ENCODE data around the gene SNX8.
"Not testable (repeated sequence)": the region's sequence is repeated elsewhere in the genome, so short reads cannot be mapped to it uniquely, and the experiment has no call there.

SNX8 gene

DNA sequence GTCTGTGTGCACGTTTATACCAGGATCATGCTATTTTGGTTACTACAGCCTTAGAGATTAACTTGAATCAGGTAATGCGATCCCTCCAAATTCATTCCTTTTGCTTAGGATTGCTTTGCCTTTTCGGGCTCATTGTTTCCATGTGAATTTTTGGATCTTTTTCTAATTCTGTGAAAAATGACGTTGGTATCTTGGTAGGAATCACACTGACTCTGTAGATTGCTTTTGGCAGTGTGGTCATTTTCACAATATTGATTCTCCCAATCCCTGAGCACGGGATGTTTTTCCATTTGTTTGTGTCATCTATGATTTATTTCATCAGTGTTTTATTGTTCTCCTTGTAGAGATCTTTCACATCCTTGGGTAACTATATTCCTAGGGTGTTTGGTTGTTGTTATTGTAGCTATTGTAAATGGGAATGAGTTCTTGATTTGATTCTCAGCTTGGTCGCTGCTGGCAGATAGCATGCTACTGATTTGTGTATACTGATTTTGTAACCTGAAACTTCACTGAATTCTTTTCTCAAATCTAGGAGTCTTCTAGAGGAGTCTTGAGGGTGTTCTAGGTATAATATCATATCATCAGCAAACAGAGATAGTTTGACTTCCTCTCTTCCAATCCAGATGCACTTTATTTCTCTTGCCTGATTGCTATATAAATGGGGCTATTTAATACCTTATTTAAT is 18.2 kb downstream of the SNX8 start:
- no peak for DNase-seq (ENCODE audit: low read depth in 2 of 2)

DNA sequence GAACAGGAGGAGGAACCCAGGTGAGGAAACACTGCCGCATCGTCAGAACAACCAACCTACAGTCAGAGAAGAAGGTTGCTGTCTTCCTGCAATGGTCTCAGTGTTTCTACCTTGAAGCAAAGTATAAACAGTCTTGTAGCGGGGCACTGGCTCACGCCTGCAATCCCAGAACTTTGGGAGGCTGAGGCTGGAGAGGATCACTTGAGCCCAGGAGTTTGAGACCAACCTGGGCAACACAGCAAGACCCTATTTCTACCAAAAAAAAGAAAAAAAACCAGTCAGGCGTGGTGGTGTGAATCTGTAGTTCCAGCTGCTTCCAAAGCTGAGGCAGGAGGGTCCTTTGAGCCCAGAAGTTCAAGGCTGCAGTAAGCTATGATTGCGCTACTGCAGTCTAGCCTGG is 23.4 kb downstream of the SNX8 start:
- DNase-seq (ENCODE audit: low read depth in 2 of 2), result no peak

DNA sequence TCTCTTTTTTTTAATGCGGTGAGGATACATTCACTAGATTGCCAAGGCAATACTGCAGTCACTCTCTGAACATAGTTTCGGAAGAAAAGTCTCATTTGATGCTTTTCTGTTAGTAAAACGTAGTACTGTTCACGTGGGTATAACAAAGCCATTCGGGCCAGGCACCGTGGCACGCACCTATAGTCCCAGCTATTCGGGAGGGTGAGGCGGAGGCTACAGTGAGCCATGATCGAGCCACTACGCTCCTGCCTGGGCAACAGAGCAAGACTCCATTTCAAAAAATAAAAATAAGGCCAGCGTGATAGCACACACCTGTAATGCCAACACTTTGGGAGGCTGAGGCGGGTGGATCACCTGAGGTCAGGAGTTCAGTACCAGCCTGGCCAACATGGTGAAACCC is 24.6 kb downstream of the SNX8 start:
- DNase-seq (ENCODE audit: low read depth in 2 of 2), result no peak

DNA sequence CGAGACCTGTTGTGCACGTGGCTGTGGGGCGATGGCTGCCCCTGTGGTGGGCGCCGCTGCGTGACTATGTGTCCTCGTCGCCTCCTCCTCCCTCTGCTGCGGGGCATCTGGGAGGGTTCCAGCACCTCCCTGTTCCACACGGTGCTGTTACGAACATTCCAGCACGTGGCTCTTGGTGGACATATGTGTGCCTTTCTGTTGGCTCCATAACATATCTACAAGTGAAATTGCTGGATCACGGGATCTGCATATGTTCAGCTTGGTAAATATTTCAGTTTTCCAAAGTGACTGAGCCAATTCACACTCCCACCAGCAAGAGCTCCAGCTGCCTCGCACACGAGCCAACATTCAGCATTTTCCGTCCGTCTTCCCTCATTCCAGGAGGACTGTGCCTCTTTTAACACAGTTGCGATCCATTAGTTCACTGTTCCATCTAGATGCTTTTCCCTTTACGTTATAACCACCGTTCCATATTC is 25.1 kb downstream of the SNX8 start:
- DNase-seq (ENCODE audit: low read depth in 2 of 2), result no peak

DNA sequence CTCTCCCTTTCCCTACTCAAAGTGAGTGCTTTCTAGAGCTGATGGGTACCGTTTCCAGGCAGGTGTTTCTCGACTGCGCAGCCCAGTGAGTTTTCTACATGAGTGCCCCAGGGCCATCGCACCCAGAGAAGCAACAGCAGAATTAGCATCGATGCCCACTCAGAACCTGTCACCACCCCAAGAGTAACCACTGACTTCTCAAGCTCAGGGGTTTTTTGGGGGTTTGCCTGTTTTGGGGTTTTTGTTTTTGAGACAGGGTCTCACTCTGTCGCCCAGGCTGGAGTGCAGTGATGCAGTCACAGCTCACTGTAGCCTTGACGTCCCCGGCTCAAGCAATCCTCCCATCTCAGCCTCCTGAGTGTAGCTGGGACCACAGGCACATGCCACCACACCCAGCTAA is 25.7 kb downstream of the SNX8 start:
- DNase-seq (ENCODE audit: low read depth in 2 of 2), result no peak

DNA sequence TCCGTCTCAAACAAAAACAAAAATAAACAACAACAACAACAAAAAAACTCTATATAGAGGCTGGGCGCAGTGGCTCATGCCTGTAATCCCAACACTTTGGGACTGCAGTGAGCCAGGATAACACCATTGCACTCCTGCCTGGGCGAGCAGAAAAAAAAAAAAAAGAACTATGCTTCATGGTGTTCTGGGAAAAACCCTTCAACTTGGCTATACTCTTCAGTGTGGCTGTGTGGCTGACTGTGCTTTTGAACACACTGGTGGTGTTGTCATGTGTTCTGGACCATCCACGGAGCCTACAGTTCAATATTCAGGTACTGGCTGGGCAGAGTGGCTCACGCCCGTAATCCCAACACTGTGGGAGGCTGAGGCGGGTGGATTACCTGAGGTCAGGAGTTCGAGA is 26.5 kb downstream of the SNX8 start:
- DNase-seq (ENCODE audit: low read depth in 2 of 2), result no peak

DNA sequence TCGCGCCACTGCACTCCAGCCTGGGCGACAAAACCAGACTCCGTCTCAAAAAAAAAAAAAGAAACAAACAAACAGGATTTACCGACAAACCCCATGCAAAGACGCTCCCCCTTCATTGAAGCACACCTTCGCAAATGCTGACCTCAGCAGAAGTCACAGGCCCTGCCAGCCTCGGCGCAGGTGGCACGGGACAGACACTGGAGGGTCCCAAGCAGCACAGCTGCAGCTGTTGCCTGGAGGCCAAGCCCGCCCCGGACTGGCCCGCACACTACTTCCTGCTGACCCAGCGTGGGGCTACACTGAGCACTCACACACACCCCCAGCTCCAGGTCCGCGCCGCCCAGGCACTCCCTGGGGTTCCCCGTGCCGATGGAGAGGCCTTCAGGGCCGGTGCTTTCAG is 31.2 kb downstream of the SNX8 start:
- no peak for DNase-seq (ENCODE audit: low read depth in 2 of 2)

DNA sequence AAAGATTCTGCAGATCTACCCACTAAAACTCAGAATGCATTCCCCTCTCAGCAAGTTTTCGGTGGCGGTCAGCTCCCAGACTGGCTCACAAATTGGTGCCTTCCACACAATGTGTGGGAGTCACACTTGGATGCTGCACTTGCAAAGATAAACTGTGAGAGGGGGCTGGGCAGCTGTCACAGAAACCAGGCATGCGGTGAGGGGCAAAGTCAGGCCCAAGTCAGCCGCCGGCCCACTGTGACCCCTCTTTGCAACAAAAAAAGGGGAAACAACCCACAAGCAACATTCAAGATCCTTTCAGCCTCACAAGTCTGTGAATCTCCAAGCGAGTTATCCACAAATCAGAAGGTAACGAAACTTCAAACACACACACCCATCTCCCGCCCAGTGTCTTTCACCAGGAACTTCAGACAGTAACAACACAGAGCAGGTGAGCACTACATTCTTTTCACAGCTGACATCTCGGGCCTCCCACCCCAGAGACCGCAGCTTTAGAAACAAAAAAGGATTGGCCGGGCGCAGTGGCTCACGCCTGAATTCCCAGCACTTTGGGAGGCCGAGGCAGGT is 32.0 kb downstream of the SNX8 start:
- DNase-seq (ENCODE audit: low read depth in 2 of 2), result no peak

DNA sequence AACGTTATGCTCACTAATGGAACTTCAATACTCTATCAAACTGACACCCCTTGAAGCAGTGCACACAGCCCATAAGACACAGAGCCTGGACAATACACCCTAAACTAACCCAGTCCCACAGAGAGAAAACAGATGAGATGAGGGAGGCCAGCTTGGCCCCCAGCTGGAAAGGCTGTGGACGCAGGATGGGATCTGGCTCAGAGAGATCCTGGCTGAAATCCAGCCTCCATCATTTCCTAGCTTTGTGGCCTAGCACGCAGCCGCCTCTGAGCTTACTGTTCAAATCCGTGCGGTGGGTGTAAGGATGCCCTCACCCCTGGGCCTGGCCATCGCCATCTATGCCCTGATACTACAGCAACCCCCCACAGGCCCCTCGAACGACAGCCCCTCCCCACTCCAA is 32.7 kb downstream of the SNX8 start:
- DNase-seq (ENCODE audit: low read depth in 2 of 2), result no peak

DNA sequence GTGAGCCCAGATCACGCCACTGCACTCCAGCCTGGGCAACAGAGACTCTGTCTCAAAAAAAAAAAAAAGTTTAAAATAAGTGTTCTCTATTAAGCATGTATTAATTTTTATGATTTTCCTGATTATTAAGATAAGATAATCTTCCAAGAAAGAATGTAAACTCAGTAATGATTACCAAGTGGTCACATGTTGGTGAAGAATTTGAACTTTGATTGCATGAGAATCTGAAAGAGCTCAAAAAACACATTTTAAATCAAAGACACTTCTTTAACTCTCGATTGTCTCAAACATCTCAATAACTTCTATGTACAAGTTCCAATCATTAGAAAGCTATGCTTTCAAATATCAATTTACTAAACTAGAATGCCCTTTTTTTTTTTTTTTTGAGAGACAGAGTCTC is 33.8 kb downstream of the SNX8 start:
- DNase-seq (ENCODE audit: low read depth in 2 of 2), result no peak

DNA sequence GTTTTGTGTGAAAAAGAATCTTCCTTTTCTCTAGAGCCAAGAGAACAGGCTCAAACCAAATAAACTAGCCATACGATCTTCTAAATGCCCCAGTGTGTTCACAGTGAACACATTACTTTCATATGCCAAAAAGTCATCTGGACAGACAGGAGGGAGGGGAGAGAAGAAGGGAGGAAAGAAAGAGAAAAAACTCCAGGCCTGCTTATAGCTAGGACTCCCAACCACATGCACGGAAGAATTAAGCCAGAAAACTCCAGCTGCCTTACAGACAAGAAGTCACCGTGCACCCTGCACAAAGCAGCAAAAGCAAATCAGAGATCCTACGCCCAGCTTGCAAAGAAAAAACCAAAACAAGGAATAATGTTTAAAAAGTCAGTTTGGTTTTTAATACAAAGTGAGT is 34.3 kb downstream of the SNX8 start:
- no peak for DNase-seq (ENCODE audit: low read depth in 2 of 2)

DNA sequence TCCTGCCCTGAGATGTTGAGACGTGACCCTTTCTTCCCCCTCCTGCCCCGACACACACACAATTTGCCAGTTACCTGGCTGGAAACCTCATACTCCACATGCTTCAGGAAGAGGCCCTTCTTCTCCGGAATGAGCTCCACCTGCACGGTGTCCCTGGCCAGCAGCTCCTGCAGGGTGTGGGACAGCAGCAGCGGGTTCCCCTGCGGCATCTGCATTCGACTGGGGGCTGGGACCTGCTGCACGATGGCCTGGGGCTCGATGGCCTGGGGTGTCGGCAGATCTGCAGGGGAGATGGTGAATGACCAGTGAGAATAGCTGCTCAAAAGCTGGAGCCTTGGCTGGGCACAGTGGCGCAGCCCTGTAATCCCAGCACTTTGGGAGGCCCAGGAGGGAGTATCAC is 36.2 kb downstream of the SNX8 start:
- no peak for DNase-seq (ENCODE audit: low read depth in 2 of 2)

DNA sequence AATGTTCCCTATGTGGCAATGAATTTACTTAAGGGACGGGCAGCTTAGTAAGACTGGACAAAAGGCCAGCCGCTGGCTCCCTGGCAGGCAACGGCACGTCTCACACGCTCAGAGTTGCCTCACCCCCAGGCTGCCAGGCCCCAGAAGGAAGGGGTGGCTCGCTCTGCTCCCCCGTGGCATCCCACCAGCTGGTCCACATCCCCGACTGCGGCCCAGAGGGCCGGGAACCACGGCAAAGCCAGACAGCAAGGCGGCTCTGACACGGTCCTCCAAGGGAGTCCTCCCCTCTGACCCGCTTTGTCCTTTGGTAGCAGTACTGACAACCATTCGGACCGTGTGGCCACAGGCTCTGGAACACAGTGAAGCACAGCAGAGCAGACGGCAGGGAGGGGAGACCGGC is 38.1 kb downstream of the SNX8 start:
- DNase-seq (ENCODE audit: low read depth in 2 of 2), result no peak

DNA sequence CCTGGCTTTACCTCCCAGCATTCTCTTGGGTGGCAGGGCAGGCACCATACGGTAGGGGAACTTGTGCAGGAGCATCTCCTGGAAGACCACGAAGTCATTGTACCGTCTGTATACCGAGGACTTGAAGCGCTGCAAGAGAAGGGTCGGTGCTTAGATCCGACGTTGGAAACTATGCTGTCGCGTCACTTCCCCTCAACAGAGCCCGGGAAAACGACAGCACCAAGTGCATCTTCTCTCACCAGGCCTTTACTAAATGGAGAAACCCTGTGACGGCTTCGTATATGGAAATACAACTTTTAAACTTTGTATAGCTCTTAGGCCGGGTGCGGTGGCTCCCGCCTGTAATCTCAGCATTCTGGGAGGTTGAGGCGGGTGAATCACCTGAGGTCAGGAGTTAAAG is 39.1 kb downstream of the SNX8 start:
- no peak for DNase-seq (ENCODE audit: low read depth in 2 of 2)

DNA sequence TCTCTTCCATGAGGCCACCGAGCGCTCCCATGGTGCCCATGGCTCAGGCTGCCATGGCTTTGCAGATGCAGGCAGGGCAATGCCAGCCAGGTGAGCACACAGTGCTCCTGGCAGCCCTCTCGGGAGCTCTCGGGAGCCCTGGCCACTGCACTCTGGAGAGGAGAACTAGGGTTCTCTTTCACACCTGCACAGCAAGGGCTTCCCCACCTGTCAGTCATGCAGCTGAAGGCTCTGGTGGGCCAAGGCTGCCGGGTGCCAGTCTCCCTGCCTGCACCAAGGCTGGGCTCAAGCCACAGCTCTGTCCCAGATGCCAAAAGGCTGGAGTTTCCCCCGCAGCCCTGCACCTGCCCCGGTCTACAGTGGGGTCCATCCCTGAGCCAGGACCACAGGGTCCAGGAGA is 39.6 kb downstream of the SNX8 start:
- no peak for DNase-seq (ENCODE audit: low read depth in 2 of 2)

DNA sequence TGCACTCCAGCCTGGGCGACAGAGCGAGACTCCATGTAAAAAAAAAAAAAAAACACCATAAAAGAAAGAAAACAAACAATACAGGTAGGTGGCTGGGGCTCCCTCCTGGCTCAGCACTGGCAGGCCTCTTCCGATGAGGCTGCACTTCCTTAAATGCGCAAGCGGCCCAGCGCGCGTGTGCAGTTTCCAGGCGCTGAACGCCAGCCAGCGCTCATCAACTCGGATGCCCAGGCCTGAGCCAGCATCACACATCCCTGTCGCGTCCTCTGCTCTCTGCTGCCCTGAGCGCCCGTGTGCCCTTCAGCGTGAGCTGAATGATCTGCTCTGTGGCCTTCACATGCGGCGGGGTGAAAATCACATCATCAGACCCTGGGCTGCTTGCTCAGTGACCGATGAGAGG is 40.4 kb downstream of the SNX8 start:
- no peak for DNase-seq (ENCODE audit: low read depth in 2 of 2)

DNA sequence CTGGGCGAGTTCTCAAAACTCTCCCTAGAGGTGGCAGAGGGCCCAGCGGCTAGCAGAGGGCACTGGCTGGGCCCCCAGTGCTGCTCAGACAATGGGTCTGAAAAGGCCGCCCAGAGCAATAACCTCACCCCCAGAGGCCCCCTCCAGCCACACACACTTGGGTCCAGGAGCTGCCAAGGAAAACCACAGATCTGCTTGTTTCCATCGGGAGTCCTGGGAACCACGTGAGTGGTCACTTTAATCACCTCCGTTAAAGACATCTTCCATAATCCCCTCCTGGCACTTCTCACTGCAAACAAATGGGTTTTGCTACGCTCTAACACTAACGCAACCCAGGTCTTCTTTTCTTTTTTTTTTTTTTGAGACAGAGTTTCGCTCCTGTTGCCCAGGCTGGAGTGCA is 42.2 kb downstream of the SNX8 start:
- no peak for DNase-seq (ENCODE audit: low read depth in 2 of 2)

DNA sequence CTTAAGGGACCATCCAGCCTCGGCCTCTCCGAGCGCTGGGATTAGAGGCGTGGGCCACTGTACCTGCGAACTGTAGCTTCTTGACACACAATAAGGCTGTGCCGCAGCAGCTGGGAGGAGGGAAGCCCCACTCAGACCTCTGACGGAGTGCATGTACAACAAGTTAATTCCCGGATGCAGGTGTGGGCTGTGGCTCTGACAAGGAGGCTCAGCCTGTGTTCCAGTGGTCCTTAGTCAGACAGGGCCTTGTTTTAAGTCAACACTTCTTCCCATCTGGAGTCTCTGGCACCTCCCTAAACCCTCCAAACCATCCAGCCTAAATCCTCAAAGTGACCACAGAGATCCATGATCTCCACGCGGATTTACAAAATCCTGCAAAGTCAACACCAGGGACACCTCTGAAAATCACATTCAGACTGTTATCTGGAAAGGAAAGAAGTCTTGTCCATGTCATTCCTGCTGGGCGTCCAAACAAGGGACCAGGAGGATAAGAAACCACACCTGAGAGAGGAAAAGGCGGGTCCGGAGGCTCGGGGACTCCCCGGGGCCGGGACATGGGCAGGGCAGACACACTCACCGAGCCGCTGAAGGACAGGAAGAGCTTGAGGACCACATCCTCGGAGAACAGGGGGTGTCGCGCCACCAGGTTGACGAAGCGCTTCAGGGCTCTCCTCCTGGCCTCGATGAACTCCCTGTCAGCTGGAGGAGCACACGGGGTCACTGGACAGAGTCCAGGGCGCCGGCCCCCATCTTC is 42.8 kb downstream of the SNX8 start:
- DNase-seq (ENCODE audit: low read depth in 2 of 2), result no peak

DNA sequence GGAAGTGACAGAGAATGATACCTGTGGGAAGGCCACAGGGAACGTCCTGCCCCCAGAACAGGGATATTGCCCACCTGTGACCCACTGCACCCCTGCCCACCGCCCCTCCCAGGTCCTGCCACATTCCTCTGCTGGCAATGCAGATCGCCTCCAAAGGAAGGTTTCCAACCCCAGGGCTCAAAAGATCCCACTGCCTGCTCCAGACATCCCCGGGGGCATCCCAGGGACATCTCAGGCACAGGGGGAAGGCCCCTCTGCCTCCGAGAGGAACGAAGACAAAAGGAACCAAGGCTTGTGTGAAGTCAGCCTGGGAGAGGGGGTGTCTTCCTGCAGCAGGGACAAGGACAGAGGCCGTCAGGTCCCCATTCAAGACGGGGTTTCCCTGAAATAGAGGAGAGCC is 43.7 kb downstream of the SNX8 start:
- no peak for DNase-seq (ENCODE audit: low read depth in 2 of 2)

DNA sequence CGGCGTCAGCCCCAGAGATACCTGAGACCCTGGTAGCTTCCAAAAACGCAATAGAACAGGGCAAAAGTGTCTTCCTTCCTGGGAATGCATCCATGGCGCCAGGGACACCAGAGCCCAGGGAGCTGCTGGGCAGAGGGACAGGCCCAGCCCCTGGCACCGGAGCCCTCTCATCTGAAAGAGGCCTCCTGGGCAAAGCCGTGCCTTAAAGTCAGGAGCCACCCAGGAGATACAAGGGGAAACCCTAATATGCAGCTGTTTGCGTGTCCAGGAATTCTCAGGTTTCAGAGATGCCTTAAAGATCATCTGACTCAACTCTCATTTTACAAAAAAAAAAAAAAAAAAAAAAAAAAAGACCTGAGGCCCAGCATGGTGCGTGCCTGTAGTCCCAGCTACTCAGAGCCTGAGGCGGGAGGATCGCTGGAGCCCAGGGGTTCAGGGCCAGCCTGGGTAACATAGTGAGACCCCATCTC is 44.2 kb downstream of the SNX8 start:
- no peak for DNase-seq (ENCODE audit: low read depth in 2 of 2)

DNA sequence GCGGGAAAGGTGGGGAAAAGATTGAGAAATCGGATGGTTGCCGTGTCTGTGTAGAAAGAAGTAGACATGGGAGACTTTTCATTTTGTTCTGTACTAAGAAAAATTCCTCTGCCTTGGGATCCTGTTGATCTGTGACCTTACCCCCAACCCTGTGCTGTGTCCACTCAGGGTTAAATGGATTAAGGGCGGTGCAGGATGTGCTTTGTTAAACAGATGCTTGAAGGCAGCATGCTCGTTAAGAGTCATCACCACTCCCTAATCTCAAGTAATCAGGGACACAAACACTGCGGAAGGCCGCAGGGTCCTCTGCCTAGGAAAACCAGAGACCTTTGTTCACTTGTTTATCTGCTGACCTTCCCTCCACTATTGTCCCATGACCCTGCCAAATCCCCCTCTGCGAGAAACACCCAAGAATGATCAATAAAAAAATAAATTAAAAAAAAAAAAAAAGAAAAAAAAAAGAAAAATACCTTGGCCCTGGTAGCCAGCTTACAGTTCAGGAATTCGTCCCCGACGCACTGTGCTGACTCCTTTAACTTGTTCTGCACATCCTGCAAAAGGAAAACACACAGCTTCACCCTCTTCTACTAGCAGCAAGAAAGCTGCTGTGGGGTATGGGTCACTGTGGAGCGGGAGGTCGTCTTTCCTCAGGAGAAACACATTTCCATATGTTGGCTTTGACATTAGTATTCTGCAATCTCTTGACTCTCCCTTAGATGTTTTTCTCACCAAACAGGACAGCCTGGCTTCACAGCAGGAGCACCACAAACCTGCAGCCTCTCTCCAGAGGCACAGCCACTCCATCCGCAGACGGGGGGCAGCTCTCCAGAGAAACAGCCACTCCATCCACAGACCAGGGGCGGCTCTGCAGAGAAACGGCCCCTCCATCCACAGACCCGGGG is 44.9 kb downstream of the SNX8 start:
- DNase-seq (ENCODE audit: low read depth in 2 of 2), result not testable (repeated sequence)

DNA sequence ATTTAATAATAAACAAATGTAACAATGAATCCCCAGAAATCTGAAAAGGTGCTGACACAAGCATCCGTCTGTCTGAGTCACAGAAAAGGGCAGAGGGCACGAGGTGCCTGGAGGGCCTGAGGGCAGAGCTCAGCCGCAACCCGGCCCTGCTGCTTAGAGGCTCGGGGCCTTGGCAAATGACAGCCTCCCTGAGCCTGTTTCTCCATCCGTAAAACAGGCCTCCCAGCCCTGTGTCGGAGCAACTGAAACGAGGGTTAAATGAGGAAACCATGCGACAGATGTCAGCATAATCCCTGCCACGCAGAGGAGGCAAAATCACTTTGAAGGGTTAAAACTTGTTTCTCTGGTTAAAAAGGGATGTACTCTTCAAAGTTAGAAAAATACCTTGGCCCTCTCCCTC is 47.3 kb downstream of the SNX8 start:
- no peak for DNase-seq (ENCODE audit: low read depth in 2 of 2)

All from stimulated activated CD8-positive, alpha-beta memory T cell treated with anti-CD3 and anti-CD28 coated beads, Interleukin-15, amount 100 ng/mL, for 4 hours (primary cell).